SK-N-SH treated with all-trans-retinoic acid at 6 μM for 48 hours (cell line): ENCODE data around the gene MEG3.

Experiments
- ARNTL ChIP-seq: fragments of 450-650 bp; formaldehyde crosslinking; IDR thresholded peaks from 2 replicates; pipeline ENCODE4 v1.5.0; 2020; ENCODE audit warnings: low read depth, mild to moderate bottlenecking, moderate library complexity, borderline replicate concordance
- CSDC2 ChIP-seq: fragments of 250-450 bp; sonication (Bioruptor Pico); IDR thresholded peaks from 2 replicates; pipeline ENCODE4 v1.5.0; 2020; ENCODE audit warnings: mild to moderate bottlenecking, moderate library complexity
- PATZ1 ChIP-seq: fragments of 250-450 bp; sonication (Bioruptor Pico); IDR thresholded peaks from 2 replicates; pipeline ENCODE4 v1.8.0; 2020; ENCODE audit warnings: mild to moderate bottlenecking, moderate library complexity, borderline replicate concordance
- RARB ChIP-seq: fragments of 250-450 bp; sonication (Bioruptor Pico); IDR thresholded peaks from 2 replicates; pipeline ENCODE4 v1.8.0; 2021; ENCODE audit warnings: mild to moderate bottlenecking, moderate library complexity
- SNAI2 ChIP-seq: fragments of 250-450 bp; sonication (Bioruptor Pico); IDR thresholded peaks from 2 replicates; pipeline ENCODE4 v1.5.0; 2020; ENCODE audit warnings: mild to moderate bottlenecking, moderate library complexity
- ZFP30 ChIP-seq: fragments of 450-650 bp; formaldehyde crosslinking; IDR thresholded peaks from 2 replicates; pipeline ENCODE4 v1.5.0; 2022; ENCODE audit warnings: mild to moderate bottlenecking, moderate library complexity

- TF ChIP-seq RARB (CRISPR knock-in tag) (no peak), SNAI2 (no peak), ZFP30 (CRISPR knock-in tag) (no peak), ARNTL (CRISPR knock-in tag) (no peak), PATZ1 (CRISPR knock-in tag) (no peak), CSDC2 (CRISPR knock-in tag) (no peak)
Observed at GRCh38 chr14:100905166-100905565, 79.2 kb downstream of the MEG3 start.
